NCI-H1436 treated with DMSO at 0.1 percent for 48 hours (cell line): ENCODE data around the gene SFT2D3.

Source experiments
- DNase-seq: peaks from one replicate; lab custom pipeline; 2025; lab: John Stamatoyannopoulos, UW

SFT2D3 gene

DNA sequence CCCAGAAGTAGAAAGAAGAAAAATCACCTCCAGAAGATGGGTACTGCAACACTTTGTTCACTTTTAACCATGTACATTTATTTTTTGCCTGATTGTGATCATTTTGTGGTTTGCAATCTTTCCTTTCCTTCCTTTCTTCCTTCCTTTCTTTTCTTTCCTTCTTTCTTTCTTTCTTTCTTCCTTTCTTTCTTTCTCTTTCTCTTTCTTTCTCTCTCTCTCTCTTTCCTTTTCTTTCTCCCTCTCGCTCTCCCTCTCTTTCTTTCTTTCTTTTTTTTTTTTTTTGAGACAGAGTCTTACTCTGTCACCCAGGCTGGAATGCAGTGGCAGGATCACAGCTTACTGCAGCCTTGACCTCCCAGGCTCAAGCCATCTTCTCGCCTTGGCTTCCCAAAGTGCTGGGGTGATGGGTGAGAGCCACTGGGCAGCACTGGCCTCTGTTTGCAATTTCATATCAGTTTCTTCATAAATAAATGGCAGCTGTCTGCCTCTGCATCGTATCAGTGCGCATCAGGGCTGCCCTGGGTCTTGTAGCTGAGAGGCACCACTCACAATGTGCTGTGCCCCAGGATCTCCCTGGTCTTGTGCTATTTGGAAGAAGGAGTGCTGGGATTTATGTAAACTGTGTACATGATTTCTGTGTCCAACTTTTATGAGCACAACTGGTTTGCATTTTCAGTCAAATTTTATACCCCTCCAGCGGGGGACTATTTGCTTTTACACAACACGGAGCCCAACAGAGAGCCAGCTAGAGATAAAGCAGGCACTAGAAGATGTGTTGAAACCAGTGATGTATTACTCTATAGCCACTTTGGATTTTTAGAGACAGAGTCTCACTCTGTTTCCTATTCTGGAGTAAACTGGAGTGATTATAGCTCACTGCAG is 19.1 kb upstream of the SFT2D3 start:
- no peak for DNase-seq

GRCh38 chr2:127683056-127683455 is 18.2 kb upstream of the SFT2D3 start:
- DNase-seq: no peak

DNA sequence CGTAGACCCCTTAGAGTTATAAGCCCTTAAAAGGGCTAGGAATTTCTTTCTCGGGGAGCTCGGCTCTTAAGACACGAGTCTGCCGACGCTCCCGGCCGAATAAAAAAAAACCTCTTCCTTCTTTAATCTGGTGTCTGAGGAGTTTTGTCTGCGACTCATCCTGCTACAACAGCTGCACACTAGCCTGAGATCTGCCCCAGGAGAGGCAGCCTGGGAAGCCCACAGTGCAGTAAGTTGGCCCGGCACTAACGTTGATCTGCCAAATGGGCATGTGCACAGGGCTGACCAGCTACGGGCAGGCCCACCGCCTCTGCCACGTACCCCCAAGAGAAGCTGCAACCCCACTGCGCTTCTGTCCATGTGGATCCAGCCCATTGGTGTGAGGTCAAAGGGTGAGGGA is 17.5 kb upstream of the SFT2D3 start:
- no peak for DNase-seq

GRCh38 chr2:127685410-127686080 is 15.8 kb upstream of the SFT2D3 start:
- no peak for DNase-seq

- DNase-seq: no peak
These were observed 12.9 kb upstream of the SFT2D3 start for GRCh38 chr2:127688405-127688804.

DNA sequence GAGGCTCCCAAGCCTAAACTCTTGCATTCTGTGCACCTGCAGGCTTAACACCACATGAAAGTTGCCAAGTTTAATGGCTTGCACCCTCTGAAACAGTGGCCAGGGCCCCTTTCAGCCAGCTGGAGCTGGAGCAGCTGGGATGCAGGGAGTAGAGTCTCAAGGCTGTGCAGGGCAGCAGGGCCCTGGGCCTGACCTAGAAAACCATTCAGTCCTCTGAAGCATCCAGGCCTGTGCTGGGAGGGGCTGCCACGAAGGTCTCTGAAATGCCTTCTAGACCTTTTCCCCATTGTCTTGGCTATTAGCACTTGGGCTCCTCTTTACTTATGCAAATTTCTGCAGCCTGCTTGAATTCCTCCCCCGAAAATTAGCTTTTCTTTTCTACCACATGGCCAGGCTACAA is 10.6 kb upstream of the SFT2D3 start:
- DNase-seq: no peak

DNA sequence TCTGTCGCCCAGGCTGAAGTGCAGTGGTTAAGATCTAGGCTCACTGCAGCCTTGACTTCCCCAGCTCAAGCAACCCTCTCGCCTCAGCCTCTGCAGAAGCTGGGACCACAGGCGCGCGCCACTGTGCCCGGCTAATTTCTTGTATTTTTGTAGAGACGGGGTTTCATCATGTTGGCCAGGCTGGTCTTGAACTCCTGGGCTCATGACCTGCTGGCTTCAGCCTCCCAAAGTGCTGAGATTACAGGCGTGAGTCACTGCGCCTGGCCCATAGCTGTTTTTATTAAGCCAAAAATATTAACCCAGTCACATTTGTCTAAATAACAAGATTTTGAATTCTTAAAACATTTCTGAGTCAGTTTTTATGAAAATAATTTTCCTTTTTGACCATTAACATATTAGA is 6.3 kb upstream of the SFT2D3 start:
- DNase-seq: no peak

DNA sequence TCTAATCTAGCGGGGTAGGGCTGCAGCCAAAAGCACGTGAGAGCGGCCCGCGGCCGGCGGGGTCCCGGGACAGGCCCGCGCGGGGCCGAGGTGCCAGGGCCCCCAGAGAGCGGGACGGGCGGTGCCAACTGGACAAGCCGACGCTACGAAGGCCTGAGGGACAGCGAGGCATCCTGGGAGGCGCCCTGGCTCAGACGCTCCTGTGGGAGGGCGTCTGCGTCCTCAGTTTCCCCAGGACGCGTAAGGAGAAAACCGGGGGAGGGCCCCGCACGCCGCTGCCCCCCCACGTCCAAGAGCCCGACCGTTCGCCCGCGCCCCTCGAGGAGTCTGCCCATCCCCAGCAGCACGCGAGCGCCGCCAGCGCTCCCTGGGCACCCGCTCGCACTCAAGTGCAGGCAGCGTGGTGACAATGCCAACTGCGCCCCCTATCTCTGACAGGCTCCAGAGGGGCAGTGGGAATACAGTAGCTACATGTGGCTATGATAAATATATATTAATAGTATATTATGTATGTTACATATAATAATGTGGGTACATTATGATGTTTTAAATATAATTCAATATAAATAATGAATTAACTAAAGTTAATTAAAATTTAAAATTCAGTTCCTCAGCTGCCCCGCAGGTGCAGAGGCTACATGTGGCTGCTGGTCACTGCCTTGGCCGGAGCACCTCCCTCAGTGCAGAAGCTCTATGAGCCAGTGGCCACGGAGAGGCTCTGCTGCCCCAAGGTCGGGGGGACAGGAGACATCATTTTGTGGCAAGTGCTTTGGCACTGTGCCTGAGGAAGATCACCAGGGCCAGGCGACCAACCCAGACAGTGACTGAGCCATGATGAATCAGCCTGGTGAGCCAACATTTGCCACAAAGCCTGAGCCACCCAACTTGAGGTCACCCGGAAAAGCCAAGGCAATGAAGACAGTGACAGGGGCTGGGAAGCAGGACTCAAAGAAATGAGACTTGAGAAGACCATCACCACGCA is 5.5 kb upstream of the SFT2D3 start:
- no peak for DNase-seq

GRCh38 chr2:127697482-127698180 is 3.7 kb upstream of the SFT2D3 start:
- DNase-seq: no peak

DNA sequence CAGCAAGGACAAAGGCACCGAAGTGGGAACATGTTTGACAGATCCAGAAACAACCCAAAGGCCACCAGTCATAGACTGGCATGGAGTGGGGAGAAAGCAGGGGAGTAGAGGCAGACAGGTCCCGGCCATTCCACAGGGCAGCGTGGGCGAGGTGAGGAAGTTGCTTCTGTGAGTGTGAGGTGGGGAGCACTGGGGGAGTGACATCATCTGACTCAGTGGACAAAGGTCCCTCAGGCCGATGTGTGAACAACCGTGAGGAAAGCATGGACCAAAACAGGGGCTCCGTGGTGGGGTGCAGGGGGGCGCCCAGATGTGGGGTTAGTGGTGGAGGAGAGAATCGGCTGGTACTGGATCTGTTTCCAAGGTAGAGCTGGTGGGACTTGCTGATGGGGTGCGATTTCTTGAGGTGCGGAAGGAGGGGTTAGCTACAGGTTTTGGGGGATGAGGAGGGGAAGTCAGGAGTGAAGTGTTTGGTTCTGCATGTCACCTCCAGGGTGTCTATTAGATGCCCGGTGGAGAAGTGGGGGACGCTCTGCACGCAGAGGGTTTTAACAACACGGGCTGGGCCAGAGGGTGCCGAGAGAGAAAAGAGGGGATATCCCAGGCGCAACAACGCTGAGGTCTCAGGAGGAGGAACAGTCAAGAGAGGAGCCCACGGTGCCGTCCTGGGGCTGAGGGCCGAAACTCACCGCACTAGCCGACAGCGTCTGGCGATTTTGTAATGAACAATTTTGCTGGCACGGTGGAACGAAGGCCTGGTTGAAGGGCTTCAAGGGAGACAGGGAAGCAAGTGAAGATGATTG is 2.5 kb upstream of the SFT2D3 start:
- DNase-seq: no peak

DNA sequence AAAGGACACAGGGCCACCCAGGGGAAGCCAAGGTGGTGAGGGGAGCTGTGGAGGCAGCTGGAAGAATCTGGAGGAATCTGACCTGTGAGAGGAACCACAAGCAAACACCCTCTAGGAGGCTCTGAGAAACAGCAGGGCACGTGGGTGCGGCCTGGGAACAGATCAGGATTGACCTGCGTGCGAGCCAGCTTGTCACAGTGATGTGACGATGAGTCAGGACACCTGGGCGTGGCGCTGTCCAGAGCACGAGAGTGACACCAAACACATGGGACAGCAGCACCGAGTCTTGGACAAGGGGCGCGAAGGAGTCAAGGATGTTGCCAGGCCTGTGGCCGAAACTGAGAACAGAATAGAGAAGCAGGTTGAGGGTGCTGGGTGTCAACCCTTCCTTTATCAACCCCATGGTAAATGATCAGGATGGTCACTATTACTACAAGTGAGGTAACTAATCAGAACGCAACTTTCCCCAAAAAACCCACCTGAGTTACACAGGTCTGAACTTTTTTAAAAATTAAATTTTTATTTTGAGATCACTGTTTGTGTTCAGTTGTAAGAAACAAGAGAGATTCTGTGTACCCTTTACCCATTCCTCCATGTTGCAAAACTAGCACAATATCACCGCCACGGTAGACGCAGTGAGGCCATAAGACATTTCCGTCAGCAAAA is 637 bp upstream of the SFT2D3 start:
- no peak for DNase-seq

- no peak for DNase-seq
These were observed 526 bp downstream of the SFT2D3 start for GRCh38 chr2:127701651-127702394.

- no peak for DNase-seq
These were observed 1.2 kb downstream of the SFT2D3 start for GRCh38 chr2:127702395-127703009.

DNA sequence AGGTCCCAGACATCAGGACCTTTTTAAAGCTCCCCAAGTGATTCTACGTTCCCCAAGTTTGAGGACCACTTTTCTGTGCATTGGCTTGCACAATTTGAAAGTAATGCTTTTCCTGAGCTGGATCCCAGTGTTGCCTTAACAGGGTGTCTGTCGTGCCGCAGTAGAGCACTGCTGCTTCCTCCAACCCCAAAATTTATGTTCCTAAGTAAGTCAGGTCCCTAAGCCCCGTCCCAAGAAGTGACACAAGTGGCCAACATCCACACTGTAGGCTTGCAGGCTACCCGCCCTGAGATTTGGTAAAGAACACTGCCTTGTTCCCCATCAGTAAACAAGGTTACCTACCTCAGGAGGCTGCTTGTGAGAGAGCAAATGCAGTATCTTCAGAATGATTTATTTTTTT is 2.0 kb downstream of the SFT2D3 start:
- no peak for DNase-seq

DNA sequence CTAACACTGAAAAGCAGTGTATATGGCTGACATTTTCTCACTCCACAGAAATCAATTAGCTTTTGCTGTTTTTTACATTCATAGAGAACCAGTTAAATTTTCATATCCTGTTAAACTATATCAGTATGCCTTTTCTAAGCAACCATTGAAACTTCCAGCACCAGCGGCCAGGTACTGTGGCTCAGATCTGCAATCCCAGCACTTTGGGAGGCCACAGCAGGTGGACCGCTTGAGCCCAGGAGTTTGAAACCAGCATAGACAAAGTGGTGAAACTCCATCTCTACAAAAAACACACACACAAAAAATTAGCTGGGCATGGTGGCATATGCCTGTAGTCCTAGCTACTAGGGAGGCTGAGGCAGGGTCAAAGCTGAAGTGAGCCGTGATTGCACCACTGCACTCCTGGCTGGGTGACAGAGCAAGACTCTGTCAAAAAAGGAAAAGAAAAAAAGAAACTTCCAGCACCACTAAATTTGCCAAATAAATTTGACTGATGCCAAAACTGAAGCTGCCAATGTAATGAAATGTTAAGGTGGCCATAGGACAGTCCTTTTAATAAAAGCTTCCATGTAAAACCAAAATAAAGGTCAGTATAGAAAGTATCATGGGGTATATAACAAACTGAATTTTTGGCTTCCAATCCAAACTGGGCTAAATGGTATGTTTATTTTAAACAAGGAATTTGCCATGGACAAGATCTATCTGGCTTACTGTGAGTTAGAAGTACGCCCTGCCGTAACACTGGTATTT is 3.5 kb downstream of the SFT2D3 start:
- no peak for DNase-seq

- no peak for DNase-seq
These were observed 4.2 kb downstream of the SFT2D3 start for GRCh38 chr2:127705391-127706065.

- DNase-seq: no peak
These were observed 5.1 kb downstream of the SFT2D3 start for GRCh38 chr2:127706215-127706990.
